ENCODE data around the gene NKX2-8.

GRCh38 chr14:36625436-36625835, 43.0 kb upstream of the NKX2-8 start:
- no peak for TF ChIP-seq CTCF (IDR thresholded peaks at IDR 0.05)
- TF ChIP-seq EZH2 (IDR thresholded peaks at IDR 0.05): no peak

Measured in neural progenitor cell (in vitro differentiated cells).